Measurements from ENCODE around the gene SCLY. TPM values are rescaled to one million over a fixed set of nuclear protein-coding genes. Genes with fewer than 3 reads are reported as not detected.

Gene SCLY
- total and polyA plus RNA-seq, 10 donors: 5.8 to 22.7 (median 14.6) TPM

GRCh38 chr2:238099714-238100048 lies 38.9 kb downstream of the SCLY start:
- intact Hi-C loops (cut with DNase I; ENCODE audit: low total_unique reads): no loop called here
- H3K9me3 ChIP-seq: no peaks in the 10 kb centered on the region
- peak overlapping the region in 4 of 8 donors; percentile 67 to 81 (median 76) for H3K27ac ChIP-seq
- no peaks in the 10 kb centered on the region for H3K27me3 ChIP-seq (replicated peaks in 1 of 7)
- 85 to 91% (median 89%) methylated on average over 9 to 10 of the region's 10 CpGs; no CpG with 5 or more reads in 1 of the 5 donors for WGBS, 5 donors
- peaks cover 0 to 5% (median 0%) of the 10 kb centered on the region in 6 donors for H3K36me3 ChIP-seq
- TF ChIP-seq POLR2AphosphoS5 (IDR thresholded peaks at IDR 0.05): no peak
- TF ChIP-seq POLR2A (IDR thresholded peaks at IDR 0.05): no peak
- TF ChIP-seq CTCF (IDR thresholded peaks at IDR 0.05 in 8 of 11, conservative IDR thresholded peaks at IDR 0.05 in 3 of 11): no peak
- DNase-seq: no peak
- H3K4me1 ChIP-seq: peaks cover 5 to 27% (median 19%) of the 10 kb centered on the region in 6 donors
- H3K4me3 ChIP-seq: no peak overlapping the region

- H3K4me1 ChIP-seq: peaks cover 5 to 27% (median 19%) of the 10 kb centered on the region in 6 donors
- H3K9me3 ChIP-seq: no peaks in the 10 kb centered on the region
- DNase-seq: peak; percentile 76
- 74 to 87% (median 78%) methylated on average over 15 to 38 of the region's 38 CpGs for WGBS, 5 donors
- H3K4me3 ChIP-seq: no peak within 1 kb of the TSS
- intact Hi-C loops (cut with DNase I; ENCODE audit: low total_unique reads): no loop called here
- peaks cover 0 to 4% (median 0%) of the 10 kb centered on the region in 6 donors for H3K36me3 ChIP-seq
- TF ChIP-seq POLR2AphosphoS5 (IDR thresholded peaks at IDR 0.05): no peak
- no peak for TF ChIP-seq CTCF (IDR thresholded peaks at IDR 0.05 in 8 of 11, conservative IDR thresholded peaks at IDR 0.05 in 3 of 11)
- H3K27ac ChIP-seq: peak within 1 kb of the TSS in 6 of 8 donors; percentile 22 to 81 (median 74)
- no peaks in the 10 kb centered on the region for H3K27me3 ChIP-seq (replicated peaks in 1 of 7)
These were observed 39.4 kb downstream of the SCLY start, which contains the start of gene ESPNL for GRCh38 chr2:238100049-238100820. Gene ESPNL (plus strand): TSS chr2:238100340. CDS start chr2:238100420, 80 bp downstream.

- intact Hi-C loops (cut with DNase I; ENCODE audit: low total_unique reads): no loop called here
- DNase-seq: no peak
- WGBS, 5 donors: 84 to 93% (median 87%) methylated on average over 16 to 28 of the region's 28 CpGs
- TF ChIP-seq CTCF (IDR thresholded peaks at IDR 0.05 in 8 of 11, conservative IDR thresholded peaks at IDR 0.05 in 3 of 11): no peak
- H3K9me3 ChIP-seq: no peaks in the 10 kb centered on the region
- peaks cover 5 to 33% (median 19%) of the 10 kb centered on the region in 6 donors for H3K4me1 ChIP-seq
- H3K27ac ChIP-seq: no peak overlapping the region
- H3K4me3 ChIP-seq: no peak overlapping the region
- H3K27me3 ChIP-seq (replicated peaks in 1 of 7): no peaks in the 10 kb centered on the region
- H3K36me3 ChIP-seq: no peaks in the 10 kb centered on the region
These were observed 40.3 kb downstream of the SCLY start for GRCh38 chr2:238100821-238101771.

Data from spleen (tissue), 11 donors.